ENCODE data around the gene KDM5B. TPM values are rescaled to one million over a fixed set of nuclear protein-coding genes. Genes with fewer than 3 reads are reported as not detected.

Gene KDM5B
- polyA plus RNA-seq, 1 donor from 2014 or later: 88.4 TPM

DNA sequence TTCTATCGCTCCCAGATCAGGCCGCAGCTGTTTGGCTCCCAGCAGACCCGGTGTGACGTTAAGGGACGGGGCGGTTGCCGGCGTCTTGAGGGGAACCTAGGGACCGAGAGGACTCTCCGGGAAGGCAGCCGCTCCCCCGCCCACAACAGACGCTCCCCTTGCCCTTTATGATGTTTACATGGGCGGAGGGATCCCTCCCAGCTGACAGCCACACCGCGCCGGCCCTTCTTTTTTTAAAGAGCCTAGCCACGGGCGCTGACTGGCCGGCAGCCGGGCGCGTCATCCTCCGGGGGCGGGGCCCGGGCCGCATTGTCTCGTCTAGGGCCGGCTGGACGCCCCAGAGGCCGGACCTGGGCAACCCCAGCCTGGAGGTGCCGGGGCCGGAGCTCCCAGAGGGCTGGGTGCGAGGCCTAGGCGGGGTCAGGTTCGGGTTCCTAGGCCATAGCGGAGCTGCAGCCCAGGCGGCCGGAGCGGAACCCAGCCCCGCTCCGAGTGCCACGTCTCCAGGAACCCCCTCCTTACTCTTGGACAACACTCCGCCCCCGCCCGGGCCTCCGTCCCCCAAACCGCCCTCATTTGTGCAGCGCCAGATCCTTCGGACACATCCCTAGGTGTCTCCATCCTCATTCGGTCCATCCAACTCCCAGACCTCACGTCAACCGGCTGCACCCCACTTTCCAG, 2.5 kb upstream of the KDM5B start, which contains the start of gene PCAT6:
TSS of gene PCAT6 (plus strand) at position 340 of the 681 bp plus-strand sequence.
- no peaks in the 10 kb centered on the region for H3F3A ChIP-seq (ENCODE audit: insufficient read depth, low read length, poor library complexity, severe bottlenecking)
- peaks cover 47% of the 10 kb centered on the region for H3K79me2 ChIP-seq (replicated peaks; ENCODE audit: insufficient read depth, low read length)
- H3K9me2 ChIP-seq (ENCODE audit: insufficient read depth, low read length): no peaks in the 10 kb centered on the region
- no peaks in the 10 kb centered on the region for H4K20me1 ChIP-seq (ENCODE audit: insufficient read depth)
- peak; percentile 40 for TF ChIP-seq EP300 (conservative IDR thresholded peaks at IDR 0.05; ENCODE audit: poor library complexity, severe bottlenecking)
- TF ChIP-seq MXI1 (conservative IDR thresholded peaks at IDR 0.05; ENCODE audit: poor library complexity, severe bottlenecking): no peak
- peak; percentile 45 for TF ChIP-seq SMC3 (conservative IDR thresholded peaks at IDR 0.05; ENCODE audit: poor library complexity)
- no peak for TF ChIP-seq EZH2 (IDR thresholded peaks at IDR 0.05; ENCODE audit: borderline replicate concordance, insufficient read depth, low read length, poor library complexity, severe bottlenecking)
- TF ChIP-seq CTCF (IDR thresholded peaks at IDR 0.05; ENCODE audit: poor library complexity, severe bottlenecking): no peak
- peak; percentile 89 for TF ChIP-seq POLR2AphosphoS5 (IDR thresholded peaks at IDR 0.05)
- TF ChIP-seq, protein P1, sequence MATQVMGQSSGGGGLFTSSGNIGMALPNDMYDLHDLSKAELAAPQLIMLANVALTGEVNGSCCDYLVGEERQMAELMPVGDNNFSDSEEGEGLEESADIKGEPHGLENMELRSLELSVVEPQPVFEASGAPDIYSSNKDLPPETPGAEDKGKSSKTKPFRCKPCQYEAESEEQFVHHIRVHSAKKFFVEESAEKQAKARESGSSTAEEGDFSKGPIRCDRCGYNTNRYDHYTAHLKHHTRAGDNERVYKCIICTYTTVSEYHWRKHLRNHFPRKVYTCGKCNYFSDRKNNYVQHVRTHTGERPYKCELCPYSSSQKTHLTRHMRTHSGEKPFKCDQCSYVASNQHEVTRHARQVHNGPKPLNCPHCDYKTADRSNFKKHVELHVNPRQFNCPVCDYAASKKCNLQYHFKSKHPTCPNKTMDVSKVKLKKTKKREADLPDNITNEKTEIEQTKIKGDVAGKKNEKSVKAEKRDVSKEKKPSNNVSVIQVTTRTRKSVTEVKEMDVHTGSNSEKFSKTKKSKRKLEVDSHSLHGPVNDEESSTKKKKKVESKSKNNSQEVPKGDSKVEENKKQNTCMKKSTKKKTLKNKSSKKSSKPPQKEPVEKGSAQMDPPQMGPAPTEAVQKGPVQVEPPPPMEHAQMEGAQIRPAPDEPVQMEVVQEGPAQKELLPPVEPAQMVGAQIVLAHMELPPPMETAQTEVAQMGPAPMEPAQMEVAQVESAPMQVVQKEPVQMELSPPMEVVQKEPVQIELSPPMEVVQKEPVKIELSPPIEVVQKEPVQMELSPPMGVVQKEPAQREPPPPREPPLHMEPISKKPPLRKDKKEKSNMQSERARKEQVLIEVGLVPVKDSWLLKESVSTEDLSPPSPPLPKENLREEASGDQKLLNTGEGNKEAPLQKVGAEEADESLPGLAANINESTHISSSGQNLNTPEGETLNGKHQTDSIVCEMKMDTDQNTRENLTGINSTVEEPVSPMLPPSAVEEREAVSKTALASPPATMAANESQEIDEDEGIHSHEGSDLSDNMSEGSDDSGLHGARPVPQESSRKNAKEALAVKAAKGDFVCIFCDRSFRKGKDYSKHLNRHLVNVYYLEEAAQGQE (IDR thresholded peaks at IDR 0.05; ENCODE audit: borderline replicate concordance): peak; percentile 68
- TF ChIP-seq RAD21 (conservative IDR thresholded peaks at IDR 0.05): no peak
- TF ChIP-seq TAF1 (IDR thresholded peaks at IDR 0.05; ENCODE audit: low read depth): peak; percentile 91
- no peaks in the 10 kb centered on the region for H3K27me3 ChIP-seq (ENCODE audit: insufficient read depth, low read depth, low read length)
- no peaks in the 10 kb centered on the region for H3K36me3 ChIP-seq (ENCODE audit: insufficient read depth, low read length)
- peak within 1 kb of the TSS; percentile 89 for H3K27ac ChIP-seq (ENCODE audit: low read length)
- H3K4me3 ChIP-seq (ENCODE audit: low read length): peak within 1 kb of the TSS; percentile 93
- H3K4me2 ChIP-seq (ENCODE audit: low read length): peak within 1 kb of the TSS; percentile 87
- H3K9me3 ChIP-seq (ENCODE audit: low read length): no peaks in the 10 kb centered on the region
- peak within 1 kb of the TSS; percentile 91 for H2AFZ ChIP-seq (ENCODE audit: low read depth, low read length)
- peak within 1 kb of the TSS; percentile 99 for H3K9ac ChIP-seq (ENCODE audit: low read length)

DNA sequence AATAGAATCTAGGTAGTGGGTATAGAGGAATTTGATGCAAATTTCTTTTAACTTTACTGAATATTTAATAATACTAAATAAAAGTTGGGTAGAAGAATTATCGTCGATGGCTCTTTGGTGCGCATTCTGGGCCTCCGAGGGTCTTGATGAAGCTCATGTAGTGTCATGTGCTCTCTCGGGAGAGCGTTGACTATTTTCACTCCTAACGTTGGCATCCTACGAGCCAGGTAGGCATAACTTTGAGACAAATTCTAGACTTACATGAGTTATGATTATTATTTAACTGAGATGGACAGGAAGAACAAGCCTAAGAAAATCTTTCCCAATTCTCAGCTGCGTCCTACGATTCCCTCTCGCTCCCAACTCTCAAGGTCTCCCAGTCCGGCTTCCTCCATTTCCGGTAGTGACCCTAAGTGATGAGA, 2.0 kb upstream of the KDM5B start:
- Histone ChIP-seq H3K4me3 (ENCODE audit: low read length) (peak overlapping the region; percentile 93), H3K9ac (ENCODE audit: low read length) (peak overlapping the region; percentile 99), H3K9me2 (ENCODE audit: insufficient read depth, low read length) (no peaks in the 10 kb centered on the region), H3K9me3 (ENCODE audit: low read length) (no peaks in the 10 kb centered on the region), H3K36me3 (ENCODE audit: insufficient read depth, low read length) (no peaks in the 10 kb centered on the region), H3K27me3 (ENCODE audit: insufficient read depth, low read depth, low read length) (no peaks in the 10 kb centered on the region), H4K20me1 (ENCODE audit: insufficient read depth) (no peaks in the 10 kb centered on the region), H2AFZ (ENCODE audit: low read depth, low read length) (peak overlapping the region; percentile 91), H3K27ac (ENCODE audit: low read length) (peak overlapping the region; percentile 89), H3K4me2 (ENCODE audit: low read length) (peak overlapping the region; percentile 81), H3K79me2 (replicated peaks; ENCODE audit: insufficient read depth, low read length) (peaks cover 53% of the 10 kb centered on the region), H3F3A (ENCODE audit: insufficient read depth, low read length, poor library complexity, severe bottlenecking) (no peaks in the 10 kb centered on the region)
- TF ChIP-seq TAF1 (IDR thresholded peaks at IDR 0.05; ENCODE audit: low read depth) (no peak), SMC3 (conservative IDR thresholded peaks at IDR 0.05; ENCODE audit: poor library complexity) (no peak), MXI1 (conservative IDR thresholded peaks at IDR 0.05; ENCODE audit: poor library complexity, severe bottlenecking) (no peak), POLR2AphosphoS5 (IDR thresholded peaks at IDR 0.05) (no peak)
- TF ChIP-seq, protein P1 (IDR thresholded peaks at IDR 0.05; ENCODE audit: borderline replicate concordance): no peak

Measured in neural cell (in vitro differentiated cells).